ENCODE results near the gene RAI1. TPM values are rescaled to one million over a fixed set of nuclear protein-coding genes. Genes with fewer than 3 reads are reported as not detected.

The RAI1 gene
- total RNA-seq, 1 donor from 2014 or later: 33.5 TPM

GRCh38 chr17:17851103-17852002, 170.1 kb downstream of the RAI1 start:
- DNase-seq (ENCODE audit: low spot score): no peak
- Mint-ChIP-seq H3K9me3 (no peaks in the 10 kb centered on the region), H3K4me3 (ENCODE audit: low read depth) (peak overlapping the region; percentile 9), H3K4me1 (ENCODE audit: low read depth) (peaks cover 78% of the 10 kb centered on the region), H3K27ac (peak overlapping the region; percentile 95), H3K27me3 (ENCODE audit: low read depth) (no peaks in the 10 kb centered on the region), H3K36me3 (ENCODE audit: low read depth) (peaks cover 14% of the 10 kb centered on the region)
- intact Hi-C loops (cut with micrococcal nuclease): loop anchor here (5.0 to 10.0 kb wide), 5 partner anchors 63 to 259 kb away; partner anchors contain the start of genes ATPAF2, GID4 and PEMT

GRCh38 chr17:17852930-17853329, 171.7 kb downstream of the RAI1 start:
- Mint-ChIP-seq H3K4me1 (ENCODE audit: low read depth) (peaks cover 79% of the 10 kb centered on the region), H3K27ac (peak overlapping the region; percentile 89), H3K27me3 (ENCODE audit: low read depth) (no peaks in the 10 kb centered on the region), H3K36me3 (ENCODE audit: low read depth) (peaks cover 8% of the 10 kb centered on the region), H3K4me3 (ENCODE audit: low read depth) (no peak overlapping the region), H3K9me3 (no peaks in the 10 kb centered on the region)
- DNase-seq (ENCODE audit: low spot score): no peak
- intact Hi-C loops (cut with micrococcal nuclease): loop anchor here (5.0 to 10.0 kb wide), 5 partner anchors 62 to 261 kb away; partner anchors contain the start of genes ATPAF2, GID4 and PEMT

GRCh38 chr17:17853811-17854447, 172.7 kb downstream of the RAI1 start:
- Mint-ChIP-seq H3K9me3 (no peaks in the 10 kb centered on the region), H3K27me3 (ENCODE audit: low read depth) (no peaks in the 10 kb centered on the region), H3K4me1 (ENCODE audit: low read depth) (peaks cover 70% of the 10 kb centered on the region), H3K36me3 (ENCODE audit: low read depth) (peaks cover 8% of the 10 kb centered on the region), H3K4me3 (ENCODE audit: low read depth) (peak overlapping the region; percentile 62), H3K27ac (peak overlapping the region; percentile 89)
- DNase-seq (ENCODE audit: low spot score): no peak
- intact Hi-C loops (cut with micrococcal nuclease): loop anchor here (1.0 to 10.0 kb wide), 8 partner anchors 18 to 262 kb away; partner anchors contain the start of genes ATPAF2, GID4, PEMT and SREBF1

GRCh38 chr17:17855976-17856375, 174.7 kb downstream of the RAI1 start:
- Mint-ChIP-seq H3K4me3 (ENCODE audit: low read depth) (no peak overlapping the region), H3K27ac (no peak overlapping the region), H3K27me3 (ENCODE audit: low read depth) (no peaks in the 10 kb centered on the region), H3K9me3 (no peaks in the 10 kb centered on the region), H3K4me1 (ENCODE audit: low read depth) (peaks cover 50% of the 10 kb centered on the region), H3K36me3 (ENCODE audit: low read depth) (no peaks in the 10 kb centered on the region)
- DNase-seq (ENCODE audit: low spot score): no peak
- intact Hi-C loops (cut with micrococcal nuclease): loop anchor here (2.0 to 10.0 kb wide), 3 partner anchors 59 to 179 kb away; partner anchors contain the start of genes ATPAF2 and GID4

- intact Hi-C loops (cut with micrococcal nuclease): loop anchor here (10.0 kb wide), 2 partner anchors 58 to 178 kb away; partner anchors contain the start of genes ATPAF2 and GID4
- Mint-ChIP-seq H3K27ac (no peak overlapping the region), H3K27me3 (ENCODE audit: low read depth) (no peaks in the 10 kb centered on the region), H3K4me3 (ENCODE audit: low read depth) (no peak overlapping the region), H3K36me3 (ENCODE audit: low read depth) (no peaks in the 10 kb centered on the region), H3K9me3 (no peaks in the 10 kb centered on the region), H3K4me1 (ENCODE audit: low read depth) (peaks cover 46% of the 10 kb centered on the region)
- DNase-seq (ENCODE audit: low spot score): no peak
These were observed 175.1 kb downstream of the RAI1 start for GRCh38 chr17:17856386-17856785.

- Mint-ChIP-seq H3K9me3 (no peaks in the 10 kb centered on the region), H3K27me3 (ENCODE audit: low read depth) (no peaks in the 10 kb centered on the region), H3K4me1 (ENCODE audit: low read depth) (peaks cover 37% of the 10 kb centered on the region), H3K4me3 (ENCODE audit: low read depth) (no peak overlapping the region), H3K27ac (no peak overlapping the region), H3K36me3 (ENCODE audit: low read depth) (no peaks in the 10 kb centered on the region)
- DNase-seq (ENCODE audit: low spot score): no peak
- intact Hi-C loops (cut with micrococcal nuclease): loop anchor here (10.0 kb wide), 2 partner anchors 57 to 177 kb away; partner anchors contain the start of genes ATPAF2 and GID4
These were observed 176.2 kb downstream of the RAI1 start for GRCh38 chr17:17857496-17857895.

- H3K9me3 Mint-ChIP-seq: no peaks in the 10 kb centered on the region
- peaks cover 20% of the 10 kb centered on the region for H3K4me1 Mint-ChIP-seq (ENCODE audit: low read depth)
- H3K36me3 Mint-ChIP-seq (ENCODE audit: low read depth): no peaks in the 10 kb centered on the region
- intact Hi-C loops (cut with micrococcal nuclease): loop anchor here (1.0 to 10.0 kb wide), 3 partner anchors 48 to 175 kb away; partner anchors contain the start of genes ATPAF2 and GID4
- peak; percentile 50 for DNase-seq (ENCODE audit: low spot score)
- H3K4me3 Mint-ChIP-seq (ENCODE audit: low read depth): no peak overlapping the region
- H3K27ac Mint-ChIP-seq: no peak overlapping the region
- no peaks in the 10 kb centered on the region for H3K27me3 Mint-ChIP-seq (ENCODE audit: low read depth)
These were observed 178.9 kb downstream of the RAI1 start for GRCh38 chr17:17859909-17860765.

- Mint-ChIP-seq H3K36me3 (ENCODE audit: low read depth) (no peaks in the 10 kb centered on the region), H3K4me3 (ENCODE audit: low read depth) (no peak overlapping the region), H3K27me3 (ENCODE audit: low read depth) (no peaks in the 10 kb centered on the region), H3K4me1 (ENCODE audit: low read depth) (peaks cover 14% of the 10 kb centered on the region), H3K9me3 (no peaks in the 10 kb centered on the region), H3K27ac (no peak overlapping the region)
- no peak for DNase-seq (ENCODE audit: low spot score)
- intact Hi-C loops (cut with micrococcal nuclease): loop anchor here (1.0 kb wide), 1 partner anchor 48 kb away; no protein-coding TSS in a partner anchor
These were observed 179.5 kb downstream of the RAI1 start for GRCh38 chr17:17860766-17861107.

Other genes starting within 250 kb of the RAI1 start
- gene MED9, start 204.5 kb upstream of the RAI1 start, total RNA-seq: 12.6 and 13.1 TPM in 2 replicates
- gene RASD1, start 185.1 kb upstream of the RAI1 start, total RNA-seq: 4.6 and 4.9 TPM in 2 replicates
- gene PEMT, start 89.8 kb upstream of the RAI1 start, total RNA-seq: 37.4 and 39.2 TPM in 2 replicates
- 166 and 175 TPM in 2 replicates for gene SREBF1, start 155.5 kb downstream of the RAI1 start, total RNA-seq